ENCODE measurements around the gene FAM234B. TPM values are rescaled to one million over a fixed set of nuclear protein-coding genes. Genes with fewer than 3 reads are reported as not detected.

FAM234B gene
- total and polyA plus RNA-seq, 2 of the 8 experiments (the other 6 are each of a cell fraction or from before 2014, with no cell fraction given), result 12.5 to 29.1 TPM

DNA sequence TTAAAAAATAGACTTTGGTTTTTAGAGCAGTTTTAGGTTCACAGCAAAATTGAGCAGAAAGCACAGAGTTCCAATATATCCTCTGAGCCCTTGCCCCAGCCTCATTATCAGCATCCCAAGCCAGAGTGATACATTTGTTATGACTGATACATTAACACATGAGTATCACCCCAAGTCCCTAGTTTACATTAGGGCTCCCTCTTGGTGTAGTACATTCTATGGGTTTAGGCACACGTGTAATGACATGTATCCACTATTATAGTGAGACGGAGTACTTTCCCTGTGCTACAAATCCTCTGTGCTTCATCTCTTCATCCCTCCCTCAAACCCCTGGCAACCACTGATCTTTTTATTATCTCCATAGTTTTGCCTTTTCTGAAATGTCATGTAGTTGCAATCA lies 81.8 kb downstream of the FAM234B start (continued):
- no peak for TF ChIP-seq YY1 (IDR thresholded peaks at IDR 0.05; ENCODE audit: low read depth, low read length)
